ENCODE data around the gene ABCC8. TPM values are rescaled to one million over a fixed set of nuclear protein-coding genes. Genes with fewer than 3 reads are reported as not detected.

Gene ABCC8
- total and polyA plus RNA-seq, 2 experiments from 2014 or later = 2.0 to 3.4 TPM

- Histone ChIP-seq H3K79me2 (replicated peaks; ENCODE audit: insufficient read depth) (no peaks in the 10 kb centered on the region), H3K9me2 (ENCODE audit: insufficient read depth) (no peaks in the 10 kb centered on the region), H3K4me3 (no peak overlapping the region), H3K36me3 (ENCODE audit: insufficient read depth) (no peaks in the 10 kb centered on the region), H3K4me2 (peak overlapping the region; percentile 67), H4K20me1 (replicated peaks; ENCODE audit: insufficient read depth) (no peaks in the 10 kb centered on the region; the same call in 1 of the 2 replicates), H3F3A (replicated peaks; ENCODE audit: low read depth) (no peaks in the 10 kb centered on the region), H3K4me1 (ENCODE audit: insufficient read depth) (peaks cover 9% of the 10 kb centered on the region), H3K27me3 (ENCODE audit: insufficient read depth) (peaks cover 28% of the 10 kb centered on the region), H2AFZ (0 out of 2 replicates have a peak overlapping the region, but pooled peaks have one; percentile 13), H3K27ac (ENCODE audit: low read depth) (no peak overlapping the region)
- H3K4me3 Mint-ChIP-seq = no peak overlapping the region; the same call in 2 of the 3 replicates
- H3K4me1 Mint-ChIP-seq = peaks cover 19% of the 10 kb centered on the region
- DNase-seq (ENCODE audit: low spot score) = peak; percentile 48
- H3K27ac Mint-ChIP-seq = no peak overlapping the region
- H3K36me3 Mint-ChIP-seq (ENCODE audit: low read depth) = peaks cover 4% of the 10 kb centered on the region; the same call in 1 of the 3 replicates
- ATAC-seq = peak; percentile 87
- no peaks in the 10 kb centered on the region; the same call in 1 of the 3 replicates for H3K9me3 Mint-ChIP-seq
- no peak for TF ChIP-seq CTCF (conservative IDR thresholded peaks at IDR 0.05; ENCODE audit: low read depth in 2 of 2)
- no peak for TF ChIP-seq CREB1 (CRISPR knock-in tag; IDR thresholded peaks at IDR 0.05; ENCODE audit: low read depth)
- no peak for TF ChIP-seq REST (IDR thresholded peaks at IDR 0.05; ENCODE audit: unreplicated experiment)
- TF ChIP-seq ZNF114 (CRISPR knock-in tag; IDR thresholded peaks at IDR 0.05) = no peak
- no peak for TF ChIP-seq STAT1 (IDR thresholded peaks at IDR 0.05; ENCODE audit: unreplicated experiment)
- TF ChIP-seq JUNB (IDR thresholded peaks at IDR 0.05; ENCODE audit: unreplicated experiment) = no peak
- no peak for TF ChIP-seq NANOG (IDR thresholded peaks at IDR 0.05; ENCODE audit: borderline replicate concordance)
- peaks cover 41% of the 10 kb centered on the region for H3K27me3 Mint-ChIP-seq (ENCODE audit: insufficient read depth, low read depth, poor library complexity)
Measured at GRCh38 chr11:17439316-17439782, 37.3 kb downstream of the ABCC8 start.

- Mint-ChIP-seq H3K27me3 (ENCODE audit: insufficient read depth, low read depth, poor library complexity) (peaks cover 45% of the 10 kb centered on the region), H3K36me3 (ENCODE audit: low read depth) (peaks cover 4% of the 10 kb centered on the region; the same call in 1 of the 3 replicates), H3K9me3 (no peaks in the 10 kb centered on the region; the same call in 1 of the 3 replicates), H3K4me1 (peaks cover 16% of the 10 kb centered on the region), H3K27ac (no peak overlapping the region), H3K4me3 (no peak overlapping the region)
- Histone ChIP-seq H3K79me2 (replicated peaks; ENCODE audit: insufficient read depth) (no peaks in the 10 kb centered on the region), H4K20me1 (replicated peaks; ENCODE audit: insufficient read depth) (no peaks in the 10 kb centered on the region; the same call in 1 of the 2 replicates), H2AFZ (no peak overlapping the region), H3K36me3 (ENCODE audit: insufficient read depth) (no peaks in the 10 kb centered on the region), H3K27me3 (ENCODE audit: insufficient read depth) (peaks cover 28% of the 10 kb centered on the region), H3K4me2 (no peak overlapping the region), H3K4me1 (ENCODE audit: insufficient read depth) (peaks cover 9% of the 10 kb centered on the region), H3K9me2 (ENCODE audit: insufficient read depth) (no peaks in the 10 kb centered on the region), H3K27ac (ENCODE audit: low read depth) (no peak overlapping the region), H3K4me3 (no peak overlapping the region), H3F3A (replicated peaks; ENCODE audit: low read depth) (no peaks in the 10 kb centered on the region)
- ATAC-seq (no peak), DNase-seq (ENCODE audit: low spot score) (no peak)
- TF ChIP-seq ZNF462 (CRISPR knock-in tag; IDR thresholded peaks at IDR 0.05) (no peak), NANOG (IDR thresholded peaks at IDR 0.05; ENCODE audit: borderline replicate concordance) (no peak), JUNB (IDR thresholded peaks at IDR 0.05; ENCODE audit: unreplicated experiment) (no peak)
Measured at GRCh38 chr11:17437366-17437765, 39.3 kb downstream of the ABCC8 start.
